Gastrocnemius medialis (tissue), 4 donors: ENCODE measurements around the gene NEDD4. TPM values are rescaled to one million over a fixed set of nuclear protein-coding genes. Genes with fewer than 3 reads are reported as not detected.
"Not testable (repeated sequence)": the region's sequence is repeated elsewhere in the genome, so short reads cannot be mapped to it uniquely, and the experiment has no call there.

Experiments
- ATAC-seq, 2 donors: fragments of 150-250 bp; one replicate each; pipeline ENCODE4 v1.9.1; 2016
- DNase-seq, 2 donors: peaks; one replicate each; pipeline ENCODE4 v3.0.0-alpha.2; 2019
- H3K27ac ChIP-seq, 4 donors: fragments of 200-600 bp; sonication (generic); 1 replicate in 1 of 4; 2 replicates in 3 of 4; pipeline ENCODE4 v1.5.1; 2016 to 2018; ENCODE audit warnings: mild to moderate bottlenecking in 2 of 4, moderate library complexity in 1 of 4
- H3K27me3 ChIP-seq, 3 donors: fragments of 200-600 bp; sonication (generic) in 2 of 3; 1 replicate in 1 of 3; 2 replicates in 2 of 3; pipeline versions ENCODE4 v1.5.1 to v1.6.0; 2016 to 2019; ENCODE audit warnings: mild to moderate bottlenecking in 1 of 3, moderate library complexity in 1 of 3
- H3K36me3 ChIP-seq, 2 donors: fragments of 200-600 bp; sonication (generic) in 1 of 2; one replicate each; pipeline ENCODE4 v1.5.1; 2017 to 2018
- H3K4me1 ChIP-seq, 2 donors: fragments of 200-600 bp; sonication (generic) in 1 of 2; one replicate each; pipeline ENCODE4 v1.5.1; 2016 to 2017; ENCODE audit warnings: mild to moderate bottlenecking in 2 of 2
- H3K4me3 ChIP-seq, 4 donors: fragments of 200-600 bp; sonication (generic) in 3 of 4; 1 replicate in 1 of 4; 2 replicates in 3 of 4; pipeline ENCODE4 v1.5.1; 2016 to 2019; ENCODE audit warnings: mild to moderate bottlenecking in 2 of 4
- H3K9me3 ChIP-seq, 3 donors: fragments of 200-600 bp; sonication (generic) in 2 of 3; 1 replicate in 1 of 3; 2 replicates in 2 of 3; pipeline ENCODE4 v1.5.1; 2016 to 2019
- POLR2A ChIP-seq, 2 donors: fragments of 450-650 bp; IDR thresholded peaks; one replicate each; pipeline ENCODE4 v1.6.1; 2017; ENCODE audit warnings: antibody characterized with exemption in 2 of 2, mild to moderate bottlenecking in 2 of 2, moderate library complexity in 2 of 2
- in situ Hi-C, 4 donors: fragments of 200-750 bp; cut with MboI; loops; one replicate each; pipeline versions ENCODE4 v1.15.0 to v1.8.0; 2017; ENCODE audit warnings: low sequenced_read_pairs in 4 of 4
- intact Hi-C: fragments of 100-400 bp; cut with DNase I; formaldehyde crosslinking; loops from one replicate; pipeline ENCODE4 v1.15.1; 2023; ENCODE audit warnings: low total_unique reads
- total RNA-seq, 4 donors: library from RNA; depleted of rRNA; stranded (reverse); fragments of >200 nt; gene quantifications; one replicate each; pipeline versions ENCODE4 v1.1.0 to v1.2.3, GENCODE V29; 2016
- TF ChIP-seq, protein P1 (sequence below), 5 experiments: fragments of 450-650 bp in 3 of 5; fragments of 200-600 bp in 2 of 5; sonication (generic) in 2 of 5; IDR thresholded peaks in 4 of 5; conservative IDR thresholded peaks in 1 of 5; 1 replicate in 4 of 5; 2 replicates in 1 of 5; pipeline ENCODE4 v1.5.1; 2016 to 2019; ENCODE audit warnings: antibody characterized with exemption in 5 of 5, mild to moderate bottlenecking in 3 of 5, moderate library complexity in 3 of 5

The NEDD4 gene
- total RNA-seq, 4 donors from 2014 or later = 45.4 to 475 (median 205) TPM

DNA sequence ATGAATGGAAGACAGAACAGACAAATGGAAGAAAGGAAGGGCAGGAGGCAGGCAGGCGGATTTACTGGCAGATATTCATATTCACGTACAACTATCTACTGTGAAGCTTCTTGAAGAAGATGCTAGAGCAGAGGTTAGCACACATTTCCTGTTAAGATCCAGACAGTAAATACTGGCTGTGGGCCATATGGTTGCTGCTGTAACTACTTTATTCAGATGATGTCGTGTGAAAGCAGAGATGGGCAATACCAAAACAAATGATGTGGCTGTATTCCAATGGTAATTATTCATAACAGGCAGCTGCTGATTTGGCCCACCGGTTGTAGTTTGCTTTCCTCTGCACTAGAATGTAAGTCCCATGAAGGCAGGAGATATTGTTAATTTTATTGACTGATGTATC, 134.8 kb downstream of the NEDD4 start:
- Histone ChIP-seq H3K27me3 (no peaks in the 10 kb centered on the region), H3K4me1 (no peaks in the 10 kb centered on the region), H3K27ac (peak overlapping the region in 1 of 4 donors; percentile 10), H3K4me3 (no peak overlapping the region), H3K36me3 (peaks cover 0 to 96% of the 10 kb centered on the region in 2 donors), H3K9me3 (no peaks in the 10 kb centered on the region)
- in situ Hi-C loops (no loop called here), intact Hi-C loops (no loop called here)
- TF ChIP-seq, protein P1, sequence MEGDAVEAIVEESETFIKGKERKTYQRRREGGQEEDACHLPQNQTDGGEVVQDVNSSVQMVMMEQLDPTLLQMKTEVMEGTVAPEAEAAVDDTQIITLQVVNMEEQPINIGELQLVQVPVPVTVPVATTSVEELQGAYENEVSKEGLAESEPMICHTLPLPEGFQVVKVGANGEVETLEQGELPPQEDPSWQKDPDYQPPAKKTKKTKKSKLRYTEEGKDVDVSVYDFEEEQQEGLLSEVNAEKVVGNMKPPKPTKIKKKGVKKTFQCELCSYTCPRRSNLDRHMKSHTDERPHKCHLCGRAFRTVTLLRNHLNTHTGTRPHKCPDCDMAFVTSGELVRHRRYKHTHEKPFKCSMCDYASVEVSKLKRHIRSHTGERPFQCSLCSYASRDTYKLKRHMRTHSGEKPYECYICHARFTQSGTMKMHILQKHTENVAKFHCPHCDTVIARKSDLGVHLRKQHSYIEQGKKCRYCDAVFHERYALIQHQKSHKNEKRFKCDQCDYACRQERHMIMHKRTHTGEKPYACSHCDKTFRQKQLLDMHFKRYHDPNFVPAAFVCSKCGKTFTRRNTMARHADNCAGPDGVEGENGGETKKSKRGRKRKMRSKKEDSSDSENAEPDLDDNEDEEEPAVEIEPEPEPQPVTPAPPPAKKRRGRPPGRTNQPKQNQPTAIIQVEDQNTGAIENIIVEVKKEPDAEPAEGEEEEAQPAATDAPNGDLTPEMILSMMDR (IDR thresholded peaks at IDR 0.05 in 4 of 5, conservative IDR thresholded peaks at IDR 0.05 in 1 of 5) = no peak
- TF ChIP-seq POLR2A (IDR thresholded peaks at IDR 0.05) = no peak
- DNase-seq (no peak), ATAC-seq (no peak)

DNA sequence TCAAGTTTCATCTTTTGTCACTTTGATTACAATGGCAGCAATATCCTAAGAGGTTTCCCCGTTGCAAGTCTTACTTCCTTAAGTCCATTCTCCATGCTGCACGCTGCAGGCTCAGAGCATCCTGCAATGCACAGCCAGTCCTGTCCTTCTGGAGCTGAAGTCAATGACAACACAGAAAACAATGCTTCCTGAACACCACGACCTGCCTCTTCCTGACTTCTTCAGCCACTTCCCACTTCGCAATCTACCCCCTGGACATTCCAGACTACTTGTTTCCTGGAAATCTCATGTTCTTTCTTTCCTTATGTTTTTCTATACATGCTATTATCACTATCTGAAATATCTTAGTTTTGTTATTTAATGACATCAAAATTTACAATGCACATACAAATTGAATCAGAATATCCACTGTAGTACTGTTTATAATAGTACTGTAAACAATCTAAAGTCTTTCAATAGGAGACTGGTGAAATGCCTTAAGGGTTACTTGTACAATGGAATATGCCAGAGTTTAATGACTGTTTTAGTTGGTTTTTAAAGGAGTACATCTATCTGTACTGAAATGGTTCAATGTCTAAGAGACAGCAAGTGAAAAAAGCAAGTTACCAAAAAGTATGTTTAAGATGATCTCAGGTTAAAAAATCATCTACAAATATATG, 136.8 kb downstream of the NEDD4 start:
- no peak for DNase-seq
- ATAC-seq = no peak
- TF ChIP-seq, protein P1 (IDR thresholded peaks at IDR 0.05 in 4 of 5, conservative IDR thresholded peaks at IDR 0.05 in 1 of 5) = no peak
- no peak for TF ChIP-seq POLR2A (IDR thresholded peaks at IDR 0.05)
- Histone ChIP-seq H3K4me3 (no peak overlapping the region), H3K9me3 (no peaks in the 10 kb centered on the region), H3K27me3 (no peaks in the 10 kb centered on the region), H3K36me3 (peaks cover 0 to 95% of the 10 kb centered on the region in 2 donors), H3K4me1 (no peaks in the 10 kb centered on the region), H3K27ac (no peak overlapping the region)
- in situ Hi-C loops = no loop called here
- intact Hi-C loops = no loop called here

DNA sequence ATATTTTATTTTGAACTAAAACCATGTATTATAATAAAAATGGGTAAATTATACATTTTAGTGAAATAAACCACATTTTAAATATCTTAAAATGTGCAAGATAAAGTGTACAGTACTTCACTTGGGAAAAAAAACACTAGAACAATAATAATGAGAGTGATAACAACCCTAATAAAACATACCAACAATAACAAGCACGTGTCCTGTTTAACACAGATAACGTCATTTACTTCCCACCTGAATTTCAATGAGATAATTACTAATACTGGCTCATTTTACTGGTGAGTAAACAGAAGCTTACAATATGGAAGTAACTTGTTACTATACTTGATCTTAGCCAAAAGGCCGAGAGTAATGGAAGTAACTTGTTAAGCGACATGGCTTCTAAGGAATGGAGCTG, 140.3 kb downstream of the NEDD4 start:
- Histone ChIP-seq H3K27ac (peak overlapping the region in 3 of 4 donors; percentile 7 to 27 (median 23)), H3K4me3 (no peak overlapping the region), H3K36me3 (peaks cover 0 to 92% of the 10 kb centered on the region in 2 donors), H3K4me1 (no peaks in the 10 kb centered on the region), H3K27me3 (no peaks in the 10 kb centered on the region), H3K9me3 (no peaks in the 10 kb centered on the region)
- ATAC-seq (no peak), DNase-seq (no peak)
- TF ChIP-seq POLR2A (IDR thresholded peaks at IDR 0.05) = no peak
- in situ Hi-C loops (no loop called here), intact Hi-C loops (no loop called here)

DNA sequence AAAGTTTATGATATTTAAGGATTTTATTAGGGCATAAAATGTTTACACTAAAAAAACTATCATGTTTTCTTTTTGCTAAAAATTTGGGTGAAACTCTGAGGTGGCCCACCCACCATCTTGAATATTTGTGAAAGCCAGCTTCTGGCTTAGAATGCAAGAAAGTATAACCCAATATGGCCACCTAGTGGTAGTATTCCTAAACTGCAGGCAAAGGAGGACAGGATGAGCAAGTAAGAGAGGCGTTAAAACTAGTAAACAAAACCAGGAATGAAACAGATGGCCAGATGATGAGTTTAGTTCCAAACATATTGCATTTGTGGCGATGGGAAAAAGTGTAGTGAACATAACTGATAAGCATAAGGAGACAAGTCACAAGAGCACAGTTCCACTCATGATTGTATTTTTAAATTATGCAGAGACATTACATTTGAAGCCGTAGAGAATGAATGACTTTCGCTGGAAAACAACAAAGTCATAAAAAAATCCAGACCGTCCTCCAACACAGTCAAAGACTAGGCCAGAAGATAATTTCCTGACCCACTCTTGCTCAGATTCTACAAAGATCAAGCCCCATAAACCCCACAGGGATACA, 147.2 kb downstream of the NEDD4 start:
- intact Hi-C loops = loop anchor here (1.0 to 5.0 kb wide), 3 partner anchors 51 to 195 kb away; no protein-coding TSS in a partner anchor
- Histone ChIP-seq H3K9me3 (no peaks in the 10 kb centered on the region), H3K36me3 (peaks cover 0 to 90% of the 10 kb centered on the region in 2 donors), H3K4me1 (no peaks in the 10 kb centered on the region), H3K27me3 (no peaks in the 10 kb centered on the region), H3K4me3 (no peak overlapping the region), H3K27ac (peak overlapping the region in 1 of 4 donors; percentile 59)
- in situ Hi-C loops = no loop called here
- DNase-seq (no peak), ATAC-seq (peak; percentile 55 to 59)
- no peak for TF ChIP-seq POLR2A (IDR thresholded peaks at IDR 0.05)
- TF ChIP-seq, protein P1 (IDR thresholded peaks at IDR 0.05 in 4 of 5, conservative IDR thresholded peaks at IDR 0.05 in 1 of 5) = peak; percentile 63 to 84 (median 78)

DNA sequence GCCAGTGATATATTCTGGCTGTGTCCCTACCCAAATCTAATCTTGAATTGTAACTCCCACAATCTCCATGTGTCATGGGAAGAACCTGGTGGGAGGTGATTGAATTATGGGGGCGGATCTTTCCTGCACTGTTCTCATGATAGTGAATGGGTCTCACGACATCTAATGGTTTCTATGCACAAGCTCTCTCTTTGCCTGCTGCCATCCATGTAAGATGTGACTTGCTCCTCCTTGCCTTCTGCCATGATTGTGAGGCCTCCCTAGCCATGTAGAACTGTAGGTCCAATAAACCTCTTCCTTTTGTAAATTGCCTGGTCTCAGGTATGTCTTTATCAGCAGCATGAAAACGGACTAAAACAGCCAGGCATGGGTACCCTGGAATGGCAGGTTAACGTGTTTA, 150.5 kb downstream of the NEDD4 start:
- H3K27ac ChIP-seq, H3K4me3 ChIP-seq, ATAC-seq, H3K4me1 ChIP-seq, H3K9me3 ChIP-seq, intact Hi-C loops, DNase-seq, in situ Hi-C loops, H3K27me3 ChIP-seq: not testable (repeated sequence)
- H3K36me3 ChIP-seq = peaks cover 0 to 90% of the 10 kb centered on the region in 2 donors
